ENCODE measurements around the gene FAM98B.

FAM98B gene

DNA sequence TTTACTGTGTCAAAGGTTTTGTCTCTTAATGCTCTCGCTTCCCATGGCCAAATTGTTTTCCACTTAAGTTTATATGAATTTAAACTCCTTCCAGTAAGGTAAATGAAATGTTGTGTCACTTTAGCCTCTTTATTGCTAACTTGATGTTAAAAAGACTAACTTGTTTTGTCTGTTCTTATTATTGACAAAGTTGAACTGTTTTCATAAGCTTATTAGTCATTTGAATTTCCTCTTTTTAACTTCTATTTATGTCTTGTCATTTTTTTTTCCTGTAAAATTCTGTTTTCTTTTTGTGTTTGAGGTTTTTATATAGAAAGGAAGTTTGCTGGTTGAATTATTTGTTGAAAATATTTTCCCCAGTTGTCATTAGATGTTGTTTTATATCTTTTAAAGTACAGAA is 25.8 kb downstream of the FAM98B start:
- no peak for TF ChIP-seq CTCF (IDR thresholded peaks at IDR 0.05)

DNA sequence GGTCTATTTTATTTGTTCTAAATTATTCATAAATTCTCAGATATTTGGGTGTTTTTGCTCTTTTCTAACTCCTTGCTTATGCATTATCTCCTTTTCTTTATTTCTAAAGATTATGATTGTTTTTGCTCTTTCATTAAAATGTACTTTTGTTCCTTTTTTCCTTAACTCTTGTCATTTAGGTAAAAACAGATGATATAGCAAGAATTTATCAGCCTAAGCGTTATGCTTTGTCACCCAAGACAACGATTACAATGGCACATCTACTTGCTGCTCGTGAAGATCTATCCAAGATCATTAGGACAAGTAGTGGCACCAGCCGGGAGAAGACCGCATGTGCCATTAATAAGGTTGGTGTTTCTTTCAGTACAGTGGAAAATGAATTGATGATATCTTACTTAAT is 27.2 kb downstream of the FAM98B start:
- no peak for TF ChIP-seq CTCF (IDR thresholded peaks at IDR 0.05)

DNA sequence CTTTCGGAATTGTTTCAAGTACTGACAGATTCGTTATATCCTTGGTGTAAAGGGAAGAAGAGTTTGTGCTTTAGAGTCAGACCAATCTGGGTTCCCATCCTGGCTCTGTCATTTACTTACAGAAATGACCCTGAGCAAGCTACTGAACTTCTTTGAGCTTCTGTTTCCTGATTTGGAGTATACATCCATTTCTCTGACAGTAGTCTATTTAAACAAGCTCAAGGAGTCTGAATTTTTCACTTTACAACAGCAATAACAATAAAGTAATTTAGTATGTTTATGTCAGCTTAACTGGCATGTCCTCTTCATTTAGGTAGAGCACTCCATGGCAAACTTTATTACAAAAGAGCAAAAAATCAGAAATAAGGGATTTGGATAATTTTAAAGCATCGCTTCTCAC is 27.8 kb downstream of the FAM98B start:
- TF ChIP-seq CTCF (IDR thresholded peaks at IDR 0.05): no peak

- no peak for TF ChIP-seq CTCF (IDR thresholded peaks at IDR 0.05)
These were observed 28.6 kb downstream of the FAM98B start for GRCh38 chr15:38482572-38482971.

- no peak for TF ChIP-seq CTCF (IDR thresholded peaks at IDR 0.05)
These were observed 33.0 kb downstream of the FAM98B start for GRCh38 chr15:38486936-38487335.

- TF ChIP-seq CTCF (IDR thresholded peaks at IDR 0.05): no peak
These were observed 33.5 kb downstream of the FAM98B start for GRCh38 chr15:38487378-38487777.

- no peak for TF ChIP-seq CTCF (IDR thresholded peaks at IDR 0.05)
These were observed 36.5 kb downstream of the FAM98B start for GRCh38 chr15:38490242-38490922.

DNA sequence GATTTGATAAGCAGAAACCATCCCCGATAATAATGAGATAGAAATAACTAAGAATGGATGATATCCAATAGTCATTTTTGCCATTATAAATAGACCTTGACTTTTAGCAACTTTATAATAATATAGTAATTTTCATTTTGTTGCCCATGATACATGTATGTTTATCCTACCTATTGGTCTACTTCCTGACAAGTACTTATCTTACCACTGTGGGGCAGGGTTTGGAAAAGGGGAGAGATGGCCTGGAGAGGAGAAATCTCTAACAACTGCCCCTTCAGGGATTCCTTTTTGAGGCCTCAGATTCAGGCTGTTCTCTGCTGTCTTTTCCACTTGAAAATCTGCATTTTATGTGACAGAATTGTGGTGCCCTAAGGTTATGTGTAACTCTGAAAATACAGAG is 42.2 kb downstream of the FAM98B start:
- TF ChIP-seq CTCF (IDR thresholded peaks at IDR 0.05): no peak
